NB4 (cell line): ENCODE measurements around the gene RPP30.

ENCODE experiments used
- MYC ChIP-seq: IDR thresholded peaks from 2 replicates; pipeline ENCODE4 v1.6.1; 2011; ENCODE audit warnings: low read depth, low read length
- POLR2A ChIP-seq: IDR thresholded peaks from 2 replicates; pipeline ENCODE4 v1.6.1; 2011; ENCODE audit warnings: mild to moderate bottlenecking; ENCODE audit not compliant: insufficient read length; ENCODE audit errors: extremely low read depth
- TF ChIP-seq, protein P1 (sequence below): IDR thresholded peaks from one replicate; pipeline ENCODE4 v1.5.1; 2012; ENCODE audit warnings: low read depth, low read length
- TF ChIP-seq, protein P2 (sequence below): IDR thresholded peaks from 2 replicates; pipeline ENCODE4 v1.6.1; 2011; ENCODE audit warnings: low read depth, low read length

GRCh38 chr10:90889636-90890035 lies 17.9 kb downstream of the RPP30 start:
- TF ChIP-seq, protein P1, sequence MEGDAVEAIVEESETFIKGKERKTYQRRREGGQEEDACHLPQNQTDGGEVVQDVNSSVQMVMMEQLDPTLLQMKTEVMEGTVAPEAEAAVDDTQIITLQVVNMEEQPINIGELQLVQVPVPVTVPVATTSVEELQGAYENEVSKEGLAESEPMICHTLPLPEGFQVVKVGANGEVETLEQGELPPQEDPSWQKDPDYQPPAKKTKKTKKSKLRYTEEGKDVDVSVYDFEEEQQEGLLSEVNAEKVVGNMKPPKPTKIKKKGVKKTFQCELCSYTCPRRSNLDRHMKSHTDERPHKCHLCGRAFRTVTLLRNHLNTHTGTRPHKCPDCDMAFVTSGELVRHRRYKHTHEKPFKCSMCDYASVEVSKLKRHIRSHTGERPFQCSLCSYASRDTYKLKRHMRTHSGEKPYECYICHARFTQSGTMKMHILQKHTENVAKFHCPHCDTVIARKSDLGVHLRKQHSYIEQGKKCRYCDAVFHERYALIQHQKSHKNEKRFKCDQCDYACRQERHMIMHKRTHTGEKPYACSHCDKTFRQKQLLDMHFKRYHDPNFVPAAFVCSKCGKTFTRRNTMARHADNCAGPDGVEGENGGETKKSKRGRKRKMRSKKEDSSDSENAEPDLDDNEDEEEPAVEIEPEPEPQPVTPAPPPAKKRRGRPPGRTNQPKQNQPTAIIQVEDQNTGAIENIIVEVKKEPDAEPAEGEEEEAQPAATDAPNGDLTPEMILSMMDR, result no peak
- TF ChIP-seq POLR2A, result no peak
- TF ChIP-seq MYC, result no peak
- TF ChIP-seq, protein P2, sequence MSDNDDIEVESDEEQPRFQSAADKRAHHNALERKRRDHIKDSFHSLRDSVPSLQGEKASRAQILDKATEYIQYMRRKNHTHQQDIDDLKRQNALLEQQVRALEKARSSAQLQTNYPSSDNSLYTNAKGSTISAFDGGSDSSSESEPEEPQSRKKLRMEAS, result no peak
